Measurements from ENCODE around the gene FAM222B.

The FAM222B gene

DNA sequence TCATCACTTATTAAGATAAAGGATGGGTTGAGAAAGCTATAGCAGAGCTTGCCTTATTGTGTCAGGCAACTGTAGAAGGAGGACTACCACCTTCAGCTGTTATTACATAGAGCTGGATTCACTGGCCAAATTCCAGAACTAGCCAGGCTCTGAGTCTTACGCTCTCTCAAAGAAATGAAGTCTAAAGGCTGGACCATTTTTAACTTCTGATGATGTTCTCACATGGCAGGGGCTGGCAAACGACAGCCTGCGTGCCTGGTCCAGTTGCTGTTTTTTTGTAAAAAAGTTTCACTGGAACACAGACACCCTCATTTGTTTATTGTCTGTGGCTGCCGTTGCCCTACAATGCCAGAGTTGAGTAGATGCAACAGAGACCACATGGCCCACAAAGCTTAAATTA is 77.6 kb downstream of the FAM222B start:
- H3K4me3 Mint-ChIP-seq = no peak overlapping the region
- peaks cover 36% of the 10 kb centered on the region for H3K4me1 Mint-ChIP-seq
- no peak for DNase-seq
- TF ChIP-seq, protein P1, sequence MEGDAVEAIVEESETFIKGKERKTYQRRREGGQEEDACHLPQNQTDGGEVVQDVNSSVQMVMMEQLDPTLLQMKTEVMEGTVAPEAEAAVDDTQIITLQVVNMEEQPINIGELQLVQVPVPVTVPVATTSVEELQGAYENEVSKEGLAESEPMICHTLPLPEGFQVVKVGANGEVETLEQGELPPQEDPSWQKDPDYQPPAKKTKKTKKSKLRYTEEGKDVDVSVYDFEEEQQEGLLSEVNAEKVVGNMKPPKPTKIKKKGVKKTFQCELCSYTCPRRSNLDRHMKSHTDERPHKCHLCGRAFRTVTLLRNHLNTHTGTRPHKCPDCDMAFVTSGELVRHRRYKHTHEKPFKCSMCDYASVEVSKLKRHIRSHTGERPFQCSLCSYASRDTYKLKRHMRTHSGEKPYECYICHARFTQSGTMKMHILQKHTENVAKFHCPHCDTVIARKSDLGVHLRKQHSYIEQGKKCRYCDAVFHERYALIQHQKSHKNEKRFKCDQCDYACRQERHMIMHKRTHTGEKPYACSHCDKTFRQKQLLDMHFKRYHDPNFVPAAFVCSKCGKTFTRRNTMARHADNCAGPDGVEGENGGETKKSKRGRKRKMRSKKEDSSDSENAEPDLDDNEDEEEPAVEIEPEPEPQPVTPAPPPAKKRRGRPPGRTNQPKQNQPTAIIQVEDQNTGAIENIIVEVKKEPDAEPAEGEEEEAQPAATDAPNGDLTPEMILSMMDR (IDR thresholded peaks at IDR 0.05) = no peak
- H3K9me3 Mint-ChIP-seq = no peaks in the 10 kb centered on the region
- H3K27ac Mint-ChIP-seq = no peak overlapping the region
- peaks cover 34% of the 10 kb centered on the region for H3K36me3 Mint-ChIP-seq (ENCODE audit: low read depth)
- no peaks in the 10 kb centered on the region for H3K27me3 Mint-ChIP-seq (ENCODE audit: low read depth, poor library complexity)

DNA sequence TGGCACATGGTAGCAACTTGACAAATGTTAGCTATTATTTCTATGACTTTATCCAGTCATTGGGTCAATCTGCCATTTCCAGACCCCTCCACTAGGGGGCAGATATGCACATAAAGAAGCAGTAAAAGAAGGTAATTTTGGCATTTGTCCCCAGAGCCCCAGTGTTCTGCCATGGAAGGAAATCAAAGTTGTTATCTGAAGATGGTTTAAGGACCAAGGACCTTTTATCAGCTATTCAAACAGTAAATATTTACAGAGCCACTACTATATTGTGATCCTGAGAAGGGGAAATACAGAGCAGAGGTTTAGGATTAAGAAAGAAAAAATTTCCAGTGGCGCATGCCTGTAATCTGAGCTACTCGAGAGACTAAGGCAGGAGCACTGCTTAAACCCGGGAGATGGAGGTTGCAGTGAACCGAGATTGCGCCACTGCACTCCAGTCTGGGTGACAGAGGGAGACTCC is 78.8 kb downstream of the FAM222B start:
- peak; percentile 79 for DNase-seq
- Mint-ChIP-seq H3K4me3 (no peak overlapping the region), H3K36me3 (ENCODE audit: low read depth) (peaks cover 36% of the 10 kb centered on the region), H3K27me3 (ENCODE audit: low read depth, poor library complexity) (no peaks in the 10 kb centered on the region), H3K27ac (no peak overlapping the region), H3K9me3 (no peaks in the 10 kb centered on the region), H3K4me1 (peaks cover 30% of the 10 kb centered on the region)
- TF ChIP-seq, protein P1 (IDR thresholded peaks at IDR 0.05) = peak; percentile 88

DNA sequence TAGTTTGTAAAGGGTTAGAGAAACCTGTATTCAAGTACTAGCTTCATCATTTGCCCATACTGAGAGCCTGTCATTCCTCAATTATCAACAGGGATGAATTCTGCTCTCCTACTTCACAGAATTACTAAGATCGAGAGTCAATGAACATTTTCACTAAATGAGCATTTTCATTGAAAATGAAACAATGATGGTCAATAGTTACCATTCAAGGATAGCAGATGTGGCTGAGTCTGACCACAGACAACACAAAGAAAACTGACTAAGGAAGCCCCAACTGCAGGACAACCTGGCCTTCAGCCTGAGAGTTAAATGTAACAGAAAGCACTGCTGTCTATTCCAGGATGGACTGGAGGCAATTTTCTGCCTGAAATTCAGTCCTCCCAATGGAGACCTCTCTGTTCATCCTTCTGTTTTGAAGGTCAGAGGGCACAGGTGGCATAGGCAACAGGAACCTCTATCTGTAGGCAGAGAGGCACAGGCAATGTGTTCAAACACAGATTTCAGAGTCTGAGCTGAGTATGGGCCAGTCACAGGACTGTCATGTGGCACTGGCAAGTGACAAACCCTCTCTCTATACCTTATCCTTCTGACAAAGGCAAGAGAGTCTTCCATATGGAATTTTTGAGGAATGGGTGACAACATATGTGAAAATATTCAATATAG is 79.3 kb downstream of the FAM222B start:
- Mint-ChIP-seq H3K4me3 (no peak overlapping the region), H3K27ac (no peak overlapping the region), H3K9me3 (no peaks in the 10 kb centered on the region), H3K36me3 (ENCODE audit: low read depth) (peaks cover 38% of the 10 kb centered on the region), H3K27me3 (ENCODE audit: low read depth, poor library complexity) (no peaks in the 10 kb centered on the region), H3K4me1 (peaks cover 29% of the 10 kb centered on the region)
- TF ChIP-seq, protein P1 (IDR thresholded peaks at IDR 0.05) = no peak
- DNase-seq = no peak

DNA sequence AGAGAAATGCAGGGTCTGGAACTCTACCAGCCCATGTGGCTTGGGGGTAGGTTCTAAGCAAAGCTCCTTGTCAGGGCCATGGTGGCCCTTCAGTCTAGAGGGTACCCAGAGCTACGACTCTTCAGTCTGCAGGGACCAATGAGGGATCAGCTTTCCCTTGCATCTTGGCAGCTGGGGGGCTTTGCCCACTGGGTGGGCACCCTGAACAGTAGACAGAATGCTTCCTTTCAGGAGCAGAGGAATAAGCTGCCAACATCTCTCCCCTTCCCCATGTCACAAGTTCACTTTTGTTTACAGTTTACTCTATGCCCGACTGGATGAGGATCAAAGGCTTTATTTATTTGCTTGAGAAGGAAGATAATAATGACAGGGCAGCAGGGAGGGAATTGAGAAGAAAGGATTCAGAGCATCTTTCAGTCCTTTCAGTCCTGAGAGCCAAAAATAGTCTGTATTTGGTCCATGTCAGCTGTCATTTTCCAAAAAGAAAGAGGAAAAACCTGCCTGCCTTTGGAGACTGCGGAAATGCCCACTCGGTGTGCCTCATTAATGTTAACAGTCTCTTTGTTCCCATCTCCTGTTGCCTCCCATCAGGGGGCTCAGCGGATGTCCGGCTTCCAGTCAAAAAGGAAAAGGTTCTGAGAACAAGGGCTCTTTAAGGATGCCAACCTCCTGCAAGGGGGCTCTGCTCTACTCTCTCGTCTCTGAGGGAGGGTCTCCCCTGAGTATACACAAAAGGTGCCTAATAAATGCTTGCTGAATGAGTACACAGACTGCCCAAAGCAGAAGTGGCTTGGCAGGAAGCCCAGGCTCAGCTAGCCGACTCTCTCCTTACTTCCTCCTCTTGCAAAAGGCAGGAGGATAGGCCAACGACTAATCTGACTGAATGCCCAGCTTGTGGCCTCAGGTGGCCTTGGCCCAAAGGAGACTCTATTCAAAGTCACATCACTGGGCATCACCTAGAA is 81.7 kb downstream of the FAM222B start:
- no peak overlapping the region for H3K4me3 Mint-ChIP-seq
- H3K27me3 Mint-ChIP-seq (ENCODE audit: low read depth, poor library complexity) = peaks cover 3% of the 10 kb centered on the region
- no peaks in the 10 kb centered on the region for H3K9me3 Mint-ChIP-seq
- no peak for DNase-seq
- TF ChIP-seq, protein P1 (IDR thresholded peaks at IDR 0.05) = no peak
- peaks cover 50% of the 10 kb centered on the region for H3K36me3 Mint-ChIP-seq (ENCODE audit: low read depth)
- H3K27ac Mint-ChIP-seq = peak overlapping the region; percentile 41
- peaks cover 21% of the 10 kb centered on the region for H3K4me1 Mint-ChIP-seq

DNA sequence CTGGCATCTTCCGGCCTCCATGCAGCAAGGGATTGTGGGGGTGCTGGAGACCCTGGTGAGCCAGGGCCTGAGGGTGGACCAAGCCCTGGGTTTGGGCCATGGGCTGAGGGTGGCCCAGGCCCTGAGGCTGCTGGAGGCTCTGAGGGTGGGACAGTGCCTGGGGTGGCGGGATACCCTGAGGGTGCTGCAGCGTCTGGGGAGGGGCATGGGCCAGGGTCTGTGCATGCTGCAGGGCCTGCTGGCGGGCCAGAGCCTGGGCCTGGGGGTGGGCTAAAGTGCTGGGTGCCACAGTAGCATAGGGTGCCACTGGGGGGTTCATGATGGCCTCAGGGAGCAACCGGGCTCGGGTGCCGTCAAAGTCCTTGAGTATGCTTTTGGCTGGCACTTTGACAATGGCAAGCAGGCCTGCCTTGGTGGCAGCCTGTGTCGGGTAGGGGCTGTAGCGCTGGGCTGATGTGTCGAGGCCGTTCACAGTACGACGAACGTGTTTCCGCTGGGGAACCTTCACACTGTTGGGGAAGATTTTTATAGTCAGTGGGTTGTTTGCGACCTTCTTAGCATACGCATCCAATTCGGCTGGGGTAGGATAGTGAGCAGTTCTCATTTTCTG is 83.2 kb downstream of the FAM222B start:
- no peak for DNase-seq
- H3K4me1 Mint-ChIP-seq = peaks cover 21% of the 10 kb centered on the region
- H3K27ac Mint-ChIP-seq = peak overlapping the region; percentile 90
- peaks cover 51% of the 10 kb centered on the region for H3K36me3 Mint-ChIP-seq (ENCODE audit: low read depth)
- H3K4me3 Mint-ChIP-seq = no peak overlapping the region
- TF ChIP-seq, protein P1 (IDR thresholded peaks at IDR 0.05) = no peak
- no peaks in the 10 kb centered on the region for H3K9me3 Mint-ChIP-seq
- peaks cover 3% of the 10 kb centered on the region for H3K27me3 Mint-ChIP-seq (ENCODE audit: low read depth, poor library complexity)

All from nephron progenitor cell (in vitro differentiated cells).